Measurements from ENCODE around the gene GGT5.
A peak's percentile ranks its signal among the peaks of the same experiment; 100 is the strongest.
"Not testable (repeated sequence)": the region's sequence is repeated elsewhere in the genome, so short reads cannot be mapped to it uniquely, and the experiment has no call there.

GGT5 gene

DNA sequence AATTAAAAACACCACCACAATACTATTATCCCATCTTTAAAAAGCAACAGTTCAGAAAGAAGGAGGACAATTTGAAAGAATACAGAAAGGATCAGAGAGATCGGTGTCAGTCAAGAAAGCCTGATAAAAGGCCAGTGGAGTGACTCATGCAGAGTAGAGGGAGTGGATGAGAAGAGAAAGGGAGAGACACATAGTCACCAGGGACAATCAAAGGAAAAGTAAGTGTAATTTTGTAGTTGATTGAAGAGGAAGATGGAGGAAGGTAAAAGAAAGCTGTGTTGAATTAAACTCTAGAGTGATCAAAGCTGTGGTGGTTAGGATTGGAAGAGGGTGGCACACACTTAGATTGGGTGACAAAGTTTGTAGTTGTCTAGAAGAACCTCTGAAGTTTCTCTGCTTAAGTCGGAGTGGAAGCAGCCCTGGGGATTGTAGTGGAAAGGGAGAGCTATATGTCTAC, 39.9 kb upstream of the GGT5 start:
- TF ChIP-seq, protein P1, sequence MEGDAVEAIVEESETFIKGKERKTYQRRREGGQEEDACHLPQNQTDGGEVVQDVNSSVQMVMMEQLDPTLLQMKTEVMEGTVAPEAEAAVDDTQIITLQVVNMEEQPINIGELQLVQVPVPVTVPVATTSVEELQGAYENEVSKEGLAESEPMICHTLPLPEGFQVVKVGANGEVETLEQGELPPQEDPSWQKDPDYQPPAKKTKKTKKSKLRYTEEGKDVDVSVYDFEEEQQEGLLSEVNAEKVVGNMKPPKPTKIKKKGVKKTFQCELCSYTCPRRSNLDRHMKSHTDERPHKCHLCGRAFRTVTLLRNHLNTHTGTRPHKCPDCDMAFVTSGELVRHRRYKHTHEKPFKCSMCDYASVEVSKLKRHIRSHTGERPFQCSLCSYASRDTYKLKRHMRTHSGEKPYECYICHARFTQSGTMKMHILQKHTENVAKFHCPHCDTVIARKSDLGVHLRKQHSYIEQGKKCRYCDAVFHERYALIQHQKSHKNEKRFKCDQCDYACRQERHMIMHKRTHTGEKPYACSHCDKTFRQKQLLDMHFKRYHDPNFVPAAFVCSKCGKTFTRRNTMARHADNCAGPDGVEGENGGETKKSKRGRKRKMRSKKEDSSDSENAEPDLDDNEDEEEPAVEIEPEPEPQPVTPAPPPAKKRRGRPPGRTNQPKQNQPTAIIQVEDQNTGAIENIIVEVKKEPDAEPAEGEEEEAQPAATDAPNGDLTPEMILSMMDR (IDR thresholded peaks at IDR 0.05; ENCODE audit: low read depth, low read length, missing control alignments), result no peak
- H3K4me3 ChIP-seq (replicated peaks; ENCODE audit: low read depth, low read length), result no peak overlapping the region
- no peak for DNase-seq (ENCODE audit: extremely low read depth, low read depth)

DNA sequence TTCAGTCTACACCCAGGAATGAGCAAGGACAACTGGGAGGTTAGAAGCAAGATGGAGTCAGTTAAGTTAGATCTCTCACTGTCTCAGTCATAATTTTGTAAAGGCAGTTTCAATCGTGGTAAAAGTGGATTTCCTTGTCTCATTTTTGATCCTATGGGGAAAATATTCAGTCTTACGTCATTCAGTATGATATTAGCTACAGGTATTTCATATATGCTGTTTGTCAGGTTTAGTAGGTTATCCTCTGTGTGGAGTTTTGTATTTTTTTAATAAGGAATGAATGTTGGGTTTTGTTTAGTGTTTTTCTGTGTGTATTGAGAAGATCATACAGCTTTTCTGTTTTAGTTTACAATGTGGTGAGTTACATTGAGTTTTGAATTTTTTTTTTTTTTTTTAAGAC, 37.5 kb upstream of the GGT5 start:
- H3K4me3 ChIP-seq (replicated peaks; ENCODE audit: low read depth, low read length), result no peak overlapping the region
- no peak for DNase-seq (ENCODE audit: extremely low read depth, low read depth)
- TF ChIP-seq, protein P1 (IDR thresholded peaks at IDR 0.05; ENCODE audit: low read depth, low read length, missing control alignments), result no peak

DNA sequence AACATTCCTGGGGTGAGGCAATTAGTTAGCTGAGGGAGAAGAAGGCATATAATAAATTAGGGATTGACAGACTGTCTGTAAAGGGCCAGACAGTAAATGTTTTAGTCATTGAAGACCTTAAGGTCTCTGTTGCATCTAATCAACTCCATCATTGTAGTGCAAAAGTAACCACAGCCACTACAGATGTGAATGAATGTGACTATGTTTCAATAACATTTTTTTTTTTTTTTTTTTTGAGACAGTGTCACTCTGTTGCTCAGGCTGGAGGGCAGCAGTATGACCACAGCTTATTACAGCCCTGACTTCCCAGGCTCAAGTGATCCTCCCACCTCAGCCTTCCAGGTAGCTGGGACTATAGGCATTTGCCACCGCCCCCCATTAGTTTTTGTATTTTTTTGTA, 35.5 kb upstream of the GGT5 start:
- DNase-seq (ENCODE audit: extremely low read depth, low read depth), result not testable (repeated sequence)

DNA sequence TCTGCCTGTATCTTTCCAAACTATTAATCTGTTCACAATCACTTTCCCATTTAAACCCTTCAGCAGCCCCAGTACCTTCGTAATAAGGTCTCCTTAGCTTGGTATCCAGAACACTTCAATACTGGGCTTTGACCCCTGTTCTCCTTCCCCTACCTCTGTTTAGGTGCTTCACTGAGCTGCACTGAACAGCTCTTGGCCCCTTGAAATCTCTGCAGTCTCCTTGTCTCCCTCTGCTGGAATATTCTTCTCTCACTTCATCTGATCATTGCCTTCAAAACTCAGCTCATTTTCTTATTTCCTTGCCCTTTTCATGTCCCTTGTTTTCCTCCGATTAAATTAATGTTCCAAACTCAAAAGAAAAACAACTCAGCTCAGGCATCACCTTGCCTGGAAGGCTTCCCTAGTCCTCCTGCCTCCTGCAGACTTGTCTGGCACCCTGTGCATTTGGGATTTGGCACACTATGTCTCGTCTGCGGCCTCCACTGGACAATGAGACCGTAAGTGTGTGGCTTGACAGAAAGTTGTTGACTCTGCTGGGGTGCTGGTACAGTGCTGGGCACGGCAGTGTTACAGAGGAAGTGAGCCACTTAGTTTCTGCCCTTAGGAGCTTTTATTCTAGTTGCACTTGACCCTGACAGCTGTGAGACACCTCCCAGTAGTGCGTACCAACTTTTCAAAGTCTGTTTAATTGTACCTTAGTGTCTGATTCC, 30.0 kb upstream of the GGT5 start:
- TF ChIP-seq, protein P1 (IDR thresholded peaks at IDR 0.05; ENCODE audit: low read depth, low read length, missing control alignments), result peak; percentile 7
- H3K4me3 ChIP-seq (replicated peaks; ENCODE audit: low read depth, low read length); DNase-seq (ENCODE audit: extremely low read depth, low read depth): not testable (repeated sequence)

More for the DNA sequence above, 35.5 kb upstream of the GGT5 start:
- H3K4me3 ChIP-seq (replicated peaks; ENCODE audit: low read depth, low read length), result not testable (repeated sequence)

DNA sequence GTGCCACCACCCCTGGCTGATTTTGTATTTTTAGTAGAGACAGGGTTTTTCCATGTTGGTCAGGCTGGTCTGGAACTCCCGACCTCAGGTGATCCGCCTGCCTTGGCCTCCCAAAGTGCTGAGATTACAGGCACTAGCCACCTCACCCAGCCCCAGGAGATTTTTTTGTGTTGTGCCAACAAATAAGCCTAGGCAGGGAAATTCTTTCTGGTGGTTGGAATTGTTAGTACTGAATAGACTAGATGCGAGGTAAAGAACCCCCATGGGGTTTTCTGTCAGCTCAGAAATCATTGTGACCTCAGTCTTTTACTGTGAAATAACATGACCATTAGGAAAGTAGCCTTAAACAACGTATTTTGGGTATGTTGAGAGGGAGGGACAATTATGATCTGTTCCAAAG, 29.0 kb upstream of the GGT5 start:
- DNase-seq (ENCODE audit: extremely low read depth, low read depth); H3K4me3 ChIP-seq (replicated peaks; ENCODE audit: low read depth, low read length): not testable (repeated sequence)

DNA sequence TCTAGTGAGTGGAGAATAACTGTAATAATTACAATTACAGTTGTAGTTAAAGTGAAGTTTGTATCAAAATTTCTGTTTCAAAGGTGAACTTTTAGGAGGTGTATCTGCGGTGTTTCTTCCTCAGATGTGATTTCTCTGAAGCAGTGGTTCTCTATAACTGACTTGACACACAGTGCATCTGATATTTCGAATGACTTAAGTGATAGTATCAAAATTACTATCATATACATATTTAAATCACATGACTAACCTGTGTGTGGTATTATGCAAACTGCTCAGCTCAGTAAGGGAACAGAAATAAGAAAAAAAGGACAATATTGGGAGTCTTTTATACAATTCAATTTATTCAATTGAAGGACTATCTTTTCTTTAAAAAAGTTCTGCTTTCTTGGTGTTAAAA, 28.1 kb upstream of the GGT5 start:
- not testable (repeated sequence) for DNase-seq (ENCODE audit: extremely low read depth, low read depth); H3K4me3 ChIP-seq (replicated peaks; ENCODE audit: low read depth, low read length)

DNA sequence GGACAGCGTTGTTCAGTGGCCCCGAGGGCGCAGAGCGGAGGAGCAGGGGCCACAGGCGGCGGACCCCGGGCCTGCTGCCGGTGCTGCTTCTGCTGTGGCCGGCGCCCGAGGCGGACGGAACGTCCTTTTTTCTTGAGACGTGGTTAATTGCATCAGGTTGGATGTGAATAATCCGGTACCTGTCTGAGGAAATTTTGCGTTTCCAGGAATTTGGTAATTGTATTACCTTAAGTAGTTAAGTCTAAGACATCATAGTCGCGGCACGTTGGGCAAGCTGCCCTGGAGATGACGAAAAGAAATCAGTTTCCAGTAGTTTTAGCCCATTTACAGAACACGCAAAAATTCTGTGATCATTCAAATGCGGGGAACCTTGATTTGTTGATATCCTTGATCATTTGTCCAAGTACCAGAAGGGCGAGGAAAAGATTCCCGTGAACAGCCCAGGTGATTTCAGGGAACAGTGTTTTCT, 26.5 kb upstream of the GGT5 start:
- H3K4me3 ChIP-seq (replicated peaks; ENCODE audit: low read depth, low read length), result peak overlapping the region; percentile 96
- no peak for DNase-seq (ENCODE audit: extremely low read depth, low read depth)
- TF ChIP-seq, protein P1 (IDR thresholded peaks at IDR 0.05; ENCODE audit: low read depth, low read length, missing control alignments), result no peak

DNA sequence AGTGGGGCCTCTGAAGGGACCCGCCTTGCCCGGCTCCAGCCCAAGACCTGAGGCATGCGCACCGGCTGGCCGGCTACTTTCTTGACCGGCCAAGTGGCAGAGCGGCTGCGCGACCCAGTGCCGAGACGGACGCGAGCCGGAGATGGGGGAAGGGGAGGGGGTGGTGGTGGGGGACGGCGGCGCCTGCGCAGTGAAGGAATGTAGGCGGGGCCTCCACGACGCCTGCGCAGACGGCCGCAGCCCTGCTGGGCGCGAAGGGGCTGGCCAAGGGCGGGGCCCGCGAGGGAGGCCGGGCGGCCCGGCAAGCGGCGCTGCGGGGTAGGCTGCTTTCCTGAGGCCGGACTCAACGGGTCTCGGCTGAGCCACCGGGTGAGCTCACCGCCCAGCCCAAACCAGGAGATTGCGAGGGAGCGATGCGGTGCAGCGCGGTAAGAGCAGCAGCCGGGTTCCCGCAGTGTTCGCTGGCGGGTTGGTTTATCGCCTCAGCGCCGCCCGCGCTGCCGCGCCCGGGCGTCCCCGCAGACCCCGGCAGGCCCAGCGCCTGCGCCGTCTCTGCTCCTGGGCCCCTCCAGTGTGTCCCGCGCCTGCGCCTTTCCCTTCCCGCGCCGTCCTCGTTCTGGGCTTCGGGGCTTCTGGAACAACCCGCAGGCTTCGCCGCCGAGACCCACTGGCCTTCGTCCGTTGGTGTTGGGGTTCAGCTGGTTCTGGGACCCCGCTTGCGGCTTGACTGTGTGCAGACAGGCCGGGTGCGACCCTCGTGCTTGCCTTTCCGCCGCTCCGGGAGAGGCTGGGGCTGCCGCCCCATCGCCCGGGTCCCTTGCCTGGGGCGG, 25.9 kb upstream of the GGT5 start, which contains the start of gene SPECC1L:
Gene SPECC1L (plus strand): TSS at position 276 of the 830 bp plus-strand sequence. CDS start 31,401 bp downstream, outside the sequence.
- TF ChIP-seq, protein P1 (IDR thresholded peaks at IDR 0.05; ENCODE audit: low read depth, low read length, missing control alignments), result no peak
- H3K4me3 ChIP-seq (replicated peaks; ENCODE audit: low read depth, low read length), result peak within 1 kb of the TSS; percentile 96
- no peak for DNase-seq (ENCODE audit: extremely low read depth, low read depth)

DNA sequence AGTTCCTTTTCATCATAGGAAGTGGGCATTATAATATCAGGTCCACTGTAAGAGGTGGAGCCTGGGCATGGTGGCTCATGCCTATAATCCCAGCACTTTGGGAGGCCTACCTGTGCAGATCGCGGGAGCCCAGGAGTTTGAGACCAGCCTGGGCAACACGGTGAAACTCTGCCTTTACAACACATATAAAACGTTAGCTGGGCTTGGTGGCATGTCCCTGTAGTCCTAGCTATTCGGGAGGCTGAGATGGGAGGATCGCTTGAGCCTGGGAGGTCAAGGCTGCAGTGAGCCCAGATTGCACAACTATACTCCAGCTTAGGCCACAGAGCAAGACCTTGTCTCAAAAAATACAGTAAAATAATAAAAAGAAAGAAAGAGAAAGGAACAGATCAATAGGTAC, 21.6 kb upstream of the GGT5 start:
- not testable (repeated sequence) for H3K4me3 ChIP-seq (replicated peaks; ENCODE audit: low read depth, low read length); DNase-seq (ENCODE audit: extremely low read depth, low read depth)

Measured in HFF-Myc (cell line).